WTC11 (cell line): Measurements from ENCODE around the gene DHX58. TPM values are rescaled to one million over a fixed set of nuclear protein-coding genes. Genes with fewer than 3 reads are reported as not detected.
A peak's percentile ranks its signal among the peaks of the same experiment; 100 is the strongest.
"Not testable (repeated sequence)": the region's sequence is repeated elsewhere in the genome, so short reads cannot be mapped to it uniquely, and the experiment has no call there.

Experiments used
- ATAC-seq: fragments of 200-7000 bp; cut with Tn5 transposase; 2 replicates; pipeline ENCODE4 v1.10.0; 2021; ENCODE audit warnings: mild to moderate bottlenecking, moderate library complexity
- CTCF ChIA-PET: fragments of 300-600 bp; sonication (Branson Sonifier 250); formaldehyde crosslinking; loops from one replicate; lab custom pipeline; 2021; ENCODE audit warnings: antibody characterized with exemption; lab: Charles Lee
- POLR2A ChIA-PET: fragments of 350-600 bp; sonication (Branson Sonifier 250); formaldehyde crosslinking; loops from one replicate; lab custom pipeline; 2021; ENCODE audit warnings: antibody characterized with exemption; lab: Charles Lee
- DNase-seq: peaks from one replicate; pipeline ENCODE4 v3.0.0; 2021; ENCODE audit warnings: low spot score
- H3K27ac Mint-ChIP-seq: 2 replicates; pipeline ENCODE4 v1.8.0; 2021; ENCODE audit warnings: mixed read lengths
- H3K27me3 Mint-ChIP-seq: 2 replicates; pipeline ENCODE4 v1.8.0; 2021; ENCODE audit warnings: low read depth, mild to moderate bottlenecking, moderate library complexity, mixed read lengths
- H3K36me3 Mint-ChIP-seq: 2 replicates; pipeline ENCODE4 v1.8.0; 2021; ENCODE audit warnings: mixed read lengths
- H3K4me1 Mint-ChIP-seq: 2 replicates; pipeline ENCODE4 v1.8.0; 2022; ENCODE audit warnings: mixed read lengths
- H3K4me3 Mint-ChIP-seq: 2 replicates; pipeline ENCODE4 v1.8.0; 2021; ENCODE audit warnings: mild to moderate bottlenecking, moderate library complexity, mixed read lengths
- H3K9me3 Mint-ChIP-seq: 2 replicates; pipeline ENCODE4 v1.8.0; 2021; ENCODE audit warnings: mixed read lengths
- ATF2 ChIP-seq: sonication (generic); formaldehyde crosslinking; IDR thresholded peaks from 2 replicates; pipeline ENCODE4 v1.8.1; 2022; ENCODE audit warnings: low read depth, missing genetic modification reagents, borderline replicate concordance
- CBFB ChIP-seq: sonication (generic); formaldehyde crosslinking; IDR thresholded peaks from 2 replicates; pipeline ENCODE4 v1.8.1; 2022; ENCODE audit warnings: mild to moderate bottlenecking, low read depth, missing genetic modification reagents
- ELF4 ChIP-seq: sonication (generic); formaldehyde crosslinking; IDR thresholded peaks from 2 replicates; pipeline ENCODE4 v1.8.1; 2022; ENCODE audit warnings: low read depth, mild to moderate bottlenecking, moderate library complexity, missing genetic modification reagents
- EMX1 ChIP-seq: fragments of 250-450 bp; sonication (Bioruptor Pico); IDR thresholded peaks from 2 replicates; pipeline ENCODE4 v1.8.0; 2021; ENCODE audit warnings: mild to moderate bottlenecking
- FOXJ3 ChIP-seq: sonication (generic); formaldehyde crosslinking; IDR thresholded peaks from 2 replicates; pipeline ENCODE4 v1.9.0; 2021; ENCODE audit warnings: missing genetic modification reagents, mild to moderate bottlenecking, borderline replicate concordance
- GABPB1 ChIP-seq: sonication (generic); formaldehyde crosslinking; IDR thresholded peaks from 2 replicates; pipeline ENCODE4 v1.8.1; 2023; ENCODE audit warnings: mild to moderate bottlenecking, missing genetic modification reagents
- GRHL2 ChIP-seq: fragments of 250-450 bp; sonication (Bioruptor Pico); IDR thresholded peaks from 2 replicates; pipeline ENCODE4 v1.8.0; 2022; ENCODE audit warnings: mild to moderate bottlenecking, moderate library complexity; ENCODE audit not compliant: insufficient replicate concordance, severe bottlenecking
- GTF2I ChIP-seq: fragments of 250-450 bp; sonication (Bioruptor Pico); conservative IDR thresholded peaks from 2 replicates; pipeline ENCODE4 v1.4.0; 2021; ENCODE audit warnings: mild to moderate bottlenecking
- NR3C1 ChIP-seq: sonication (generic); formaldehyde crosslinking; conservative IDR thresholded peaks from 2 replicates; pipeline ENCODE4 v1.8.1; 2023; ENCODE audit warnings: low read depth, mild to moderate bottlenecking, missing genetic modification reagents
- RELA ChIP-seq: sonication (generic); formaldehyde crosslinking; IDR thresholded peaks from 2 replicates; pipeline ENCODE4 v1.8.1; 2022; ENCODE audit warnings: missing genetic modification reagents, mild to moderate bottlenecking, borderline replicate concordance
- SMAD3 ChIP-seq: sonication (generic); formaldehyde crosslinking; IDR thresholded peaks from 2 replicates; pipeline ENCODE4 v1.8.0; 2022; ENCODE audit warnings: missing genetic modification reagents, mild to moderate bottlenecking, borderline replicate concordance
- SMAD4 ChIP-seq: sonication (generic); formaldehyde crosslinking; IDR thresholded peaks from 2 replicates; pipeline ENCODE4 v1.8.0; 2022; ENCODE audit warnings: mild to moderate bottlenecking, missing genetic modification reagents
- TCF7 ChIP-seq: sonication (generic); formaldehyde crosslinking; IDR thresholded peaks from 2 replicates; pipeline ENCODE4 v1.8.0; 2022; ENCODE audit warnings: mild to moderate bottlenecking, low read depth, missing genetic modification reagents, moderate library complexity
- ZMAT4 ChIP-seq: fragments of 250-450 bp; sonication (Bioruptor Pico); IDR thresholded peaks from 2 replicates; pipeline ENCODE4 v1.9.0; 2021; ENCODE audit warnings: mild to moderate bottlenecking
- ZNF121 ChIP-seq: sonication (generic); formaldehyde crosslinking; IDR thresholded peaks from 2 replicates; pipeline ENCODE4 v1.8.0; 2023; ENCODE audit warnings: missing genetic modification reagents
- ZNF219 ChIP-seq: sonication (generic); formaldehyde crosslinking; IDR thresholded peaks from 2 replicates; pipeline ENCODE4 v1.8.0; 2023; ENCODE audit warnings: missing genetic modification reagents, mild to moderate bottlenecking, borderline replicate concordance
- ZNF232 ChIP-seq: sonication (generic); formaldehyde crosslinking; IDR thresholded peaks from 2 replicates; pipeline ENCODE4 v1.8.0; 2022; ENCODE audit warnings: mild to moderate bottlenecking, missing genetic modification reagents
- total RNA-seq: library from RNA; stranded (reverse); gene quantifications from 3 replicates; pipeline ENCODE4 v1.2.3, GENCODE V29; 2021
- TF ChIP-seq, protein P1 (sequence below): sonication (generic); formaldehyde crosslinking; IDR thresholded peaks from 2 replicates; pipeline ENCODE4 v1.8.0; 2023; ENCODE audit warnings: missing genetic modification reagents, mild to moderate bottlenecking, borderline replicate concordance
- TF ChIP-seq, protein P2 (sequence below): fragments of 250-450 bp; sonication (Bioruptor Pico); IDR thresholded peaks from 2 replicates; pipeline ENCODE4 v1.9.0; 2021; ENCODE audit warnings: moderate library complexity, mild to moderate bottlenecking, inconsistent platforms, borderline replicate concordance
- TF ChIP-seq, protein P3 (sequence below): sonication (generic); formaldehyde crosslinking; IDR thresholded peaks from 2 replicates; pipeline ENCODE4 v1.8.1; 2022; ENCODE audit warnings: mild to moderate bottlenecking, missing genetic modification reagents, moderate library complexity, borderline replicate concordance
- TF ChIP-seq, protein P4 (sequence below): sonication (generic); formaldehyde crosslinking; IDR thresholded peaks from 2 replicates; pipeline ENCODE4 v1.8.1; 2023; ENCODE audit warnings: mild to moderate bottlenecking, missing genetic modification reagents, moderate library complexity

DHX58 gene
- total RNA-seq, 1 experiment from 2014 or later, result 6.3 TPM

- Mint-ChIP-seq H3K9me3 (no peaks in the 10 kb centered on the region), H3K27me3 (no peaks in the 10 kb centered on the region), H3K36me3 (peaks cover 7% of the 10 kb centered on the region; the same call in 1 of the 2 replicates)
- no peak for TF ChIP-seq SMAD3
- TF ChIP-seq NR3C1 (CRISPR knock-in tag), result no peak
- no peak for TF ChIP-seq GTF2I (CRISPR knock-in tag)
- TF ChIP-seq ZMAT4 (CRISPR knock-in tag), result no peak
- TF ChIP-seq FOXJ3 (CRISPR knock-in tag), result no peak
- TF ChIP-seq ZNF121 (CRISPR knock-in tag), result no peak
- no peak for TF ChIP-seq CBFB
- TF ChIP-seq, all 79 proteins: peak for 0
- Mint-ChIP-seq H3K27ac (0 out of 2 replicates have a peak overlapping the region, but pooled peaks have one; percentile 21), H3K4me1 (no peaks in the 10 kb centered on the region), H3K4me3 (no peak overlapping the region)
- CTCF ChIA-PET, result no interaction called here
- ATAC-seq, result no peak
- POLR2A ChIA-PET, result no interaction called here
- DNase-seq, result no peak
Measured at GRCh38 chr17:42146911-42147607, 34.5 kb upstream of the DHX58 start.

DNA sequence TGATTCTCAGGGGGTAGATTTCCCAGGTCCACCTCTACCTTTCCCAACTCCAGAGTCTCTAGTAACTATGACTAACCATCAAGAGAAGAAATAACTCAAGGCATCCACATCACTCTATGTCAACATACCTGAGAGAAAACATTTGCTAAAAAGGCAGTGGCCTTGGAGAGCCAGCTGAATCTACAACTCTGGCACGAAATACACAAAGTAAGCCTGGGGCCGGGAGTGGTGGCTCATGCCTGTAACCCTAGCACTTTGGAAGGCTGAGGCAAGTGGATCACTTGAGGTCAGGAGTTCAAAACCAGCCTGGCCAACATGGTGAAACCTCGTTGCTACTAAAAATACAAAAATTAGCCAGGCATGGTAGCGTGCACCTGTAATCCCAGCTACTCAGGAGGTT lies 30.6 kb upstream of the DHX58 start:
- H3K4me1 Mint-ChIP-seq, H3K4me3 Mint-ChIP-seq, ATAC-seq, DNase-seq, H3K27me3 Mint-ChIP-seq, POLR2A ChIA-PET, H3K9me3 Mint-ChIP-seq: not testable (repeated sequence)
- TF ChIP-seq GABPB1 (CRISPR knock-in tag), result 0 out of 2 replicates have a peak, but pooled peaks have one; percentile 14
- H3K36me3 Mint-ChIP-seq, result peaks cover 16% of the 10 kb centered on the region
- H3K27ac Mint-ChIP-seq, result peak overlapping the region; percentile 52; the same call in 1 of the 2 replicates
- CTCF ChIA-PET, result interaction anchor here (1.0 to 1.6 kb wide), 4 partner anchors 20 to 79 kb away, joined by 3 to 5 read pairs (median 4); no protein-coding TSS in a partner anchor

DNA sequence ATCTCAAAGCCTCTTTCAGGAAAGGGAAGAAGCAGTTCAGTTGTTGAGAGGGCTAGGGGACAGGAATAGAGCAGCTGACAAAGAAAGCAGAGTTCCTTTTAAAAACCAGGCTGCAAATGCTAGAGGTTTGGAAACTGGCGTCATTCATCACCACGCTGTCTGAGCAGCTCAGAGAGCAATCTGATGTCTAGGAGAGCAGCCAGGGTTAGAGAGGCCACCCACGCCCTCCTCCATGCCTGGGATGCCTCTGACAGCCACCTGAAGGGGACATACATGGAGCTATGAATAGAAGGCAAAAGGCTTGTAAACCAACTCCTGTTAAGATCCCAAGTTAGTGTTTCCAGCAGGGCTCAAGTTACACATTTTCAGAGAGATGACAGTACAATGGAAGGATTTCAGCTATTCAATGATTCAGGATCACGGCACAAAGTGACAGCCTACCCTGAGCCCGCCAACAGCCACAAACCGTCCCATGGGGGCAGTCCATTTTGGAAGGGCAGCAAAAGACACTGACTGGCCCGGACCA lies 29.9 kb upstream of the DHX58 start:
- no peaks in the 10 kb centered on the region for H3K9me3 Mint-ChIP-seq
- H3K4me3 Mint-ChIP-seq, result no peak overlapping the region
- ATAC-seq (no peak), DNase-seq (no peak)
- POLR2A ChIA-PET, result interaction anchor here (0.5 kb wide), 1 partner anchor 954 kb away, joined by 4 read pairs; no protein-coding TSS in a partner anchor
- CTCF ChIA-PET, result interaction anchor here (1.0 to 1.6 kb wide), 4 partner anchors 21 to 80 kb away, joined by 3 to 5 read pairs (median 4); no protein-coding TSS in a partner anchor
- H3K27me3 Mint-ChIP-seq, result no peaks in the 10 kb centered on the region
- peak overlapping the region; percentile 52 for H3K27ac Mint-ChIP-seq
- H3K36me3 Mint-ChIP-seq, result peaks cover 16% of the 10 kb centered on the region
- peaks cover 6% of the 10 kb centered on the region; the same call in 1 of the 2 replicates for H3K4me1 Mint-ChIP-seq
- TF ChIP-seq SMAD4 (CRISPR knock-in tag) (no peak), RELA (no peak), EMX1 (CRISPR knock-in tag) (no peak), TCF7 (CRISPR knock-in tag) (no peak), ZNF232 (no peak), ZNF219 (no peak), GRHL2 (CRISPR knock-in tag) (no peak), ATF2 (CRISPR knock-in tag) (no peak), ELF4 (no peak)
- TF ChIP-seq, protein P1, sequence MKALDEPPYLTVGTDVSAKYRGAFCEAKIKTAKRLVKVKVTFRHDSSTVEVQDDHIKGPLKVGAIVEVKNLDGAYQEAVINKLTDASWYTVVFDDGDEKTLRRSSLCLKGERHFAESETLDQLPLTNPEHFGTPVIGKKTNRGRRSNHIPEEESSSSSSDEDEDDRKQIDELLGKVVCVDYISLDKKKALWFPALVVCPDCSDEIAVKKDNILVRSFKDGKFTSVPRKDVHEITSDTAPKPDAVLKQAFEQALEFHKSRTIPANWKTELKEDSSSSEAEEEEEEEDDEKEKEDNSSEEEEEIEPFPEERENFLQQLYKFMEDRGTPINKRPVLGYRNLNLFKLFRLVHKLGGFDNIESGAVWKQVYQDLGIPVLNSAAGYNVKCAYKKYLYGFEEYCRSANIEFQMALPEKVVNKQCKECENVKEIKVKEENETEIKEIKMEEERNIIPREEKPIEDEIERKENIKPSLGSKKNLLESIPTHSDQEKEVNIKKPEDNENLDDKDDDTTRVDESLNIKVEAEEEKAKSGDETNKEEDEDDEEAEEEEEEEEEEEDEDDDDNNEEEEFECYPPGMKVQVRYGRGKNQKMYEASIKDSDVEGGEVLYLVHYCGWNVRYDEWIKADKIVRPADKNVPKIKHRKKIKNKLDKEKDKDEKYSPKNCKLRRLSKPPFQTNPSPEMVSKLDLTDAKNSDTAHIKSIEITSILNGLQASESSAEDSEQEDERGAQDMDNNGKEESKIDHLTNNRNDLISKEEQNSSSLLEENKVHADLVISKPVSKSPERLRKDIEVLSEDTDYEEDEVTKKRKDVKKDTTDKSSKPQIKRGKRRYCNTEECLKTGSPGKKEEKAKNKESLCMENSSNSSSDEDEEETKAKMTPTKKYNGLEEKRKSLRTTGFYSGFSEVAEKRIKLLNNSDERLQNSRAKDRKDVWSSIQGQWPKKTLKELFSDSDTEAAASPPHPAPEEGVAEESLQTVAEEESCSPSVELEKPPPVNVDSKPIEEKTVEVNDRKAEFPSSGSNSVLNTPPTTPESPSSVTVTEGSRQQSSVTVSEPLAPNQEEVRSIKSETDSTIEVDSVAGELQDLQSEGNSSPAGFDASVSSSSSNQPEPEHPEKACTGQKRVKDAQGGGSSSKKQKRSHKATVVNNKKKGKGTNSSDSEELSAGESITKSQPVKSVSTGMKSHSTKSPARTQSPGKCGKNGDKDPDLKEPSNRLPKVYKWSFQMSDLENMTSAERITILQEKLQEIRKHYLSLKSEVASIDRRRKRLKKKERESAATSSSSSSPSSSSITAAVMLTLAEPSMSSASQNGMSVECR (CRISPR knock-in tag), result no peak
- TF ChIP-seq, protein P2, sequence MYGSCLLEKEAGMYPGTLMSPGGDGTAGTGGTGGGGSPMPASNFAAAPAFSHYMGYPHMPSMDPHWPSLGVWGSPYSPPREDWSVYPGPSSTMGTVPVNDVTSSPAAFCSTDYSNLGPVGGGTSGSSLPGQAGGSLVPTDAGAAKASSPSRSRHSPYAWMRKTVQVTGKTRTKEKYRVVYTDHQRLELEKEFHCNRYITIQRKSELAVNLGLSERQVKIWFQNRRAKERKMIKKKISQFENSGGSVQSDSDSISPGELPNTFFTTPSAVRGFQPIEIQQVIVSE (CRISPR knock-in tag), result no peak
- TF ChIP-seq, protein P3, sequence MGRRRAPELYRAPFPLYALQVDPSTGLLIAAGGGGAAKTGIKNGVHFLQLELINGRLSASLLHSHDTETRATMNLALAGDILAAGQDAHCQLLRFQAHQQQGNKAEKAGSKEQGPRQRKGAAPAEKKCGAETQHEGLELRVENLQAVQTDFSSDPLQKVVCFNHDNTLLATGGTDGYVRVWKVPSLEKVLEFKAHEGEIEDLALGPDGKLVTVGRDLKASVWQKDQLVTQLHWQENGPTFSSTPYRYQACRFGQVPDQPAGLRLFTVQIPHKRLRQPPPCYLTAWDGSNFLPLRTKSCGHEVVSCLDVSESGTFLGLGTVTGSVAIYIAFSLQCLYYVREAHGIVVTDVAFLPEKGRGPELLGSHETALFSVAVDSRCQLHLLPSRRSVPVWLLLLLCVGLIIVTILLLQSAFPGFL (CRISPR knock-in tag), result no peak
- TF ChIP-seq, protein P4, sequence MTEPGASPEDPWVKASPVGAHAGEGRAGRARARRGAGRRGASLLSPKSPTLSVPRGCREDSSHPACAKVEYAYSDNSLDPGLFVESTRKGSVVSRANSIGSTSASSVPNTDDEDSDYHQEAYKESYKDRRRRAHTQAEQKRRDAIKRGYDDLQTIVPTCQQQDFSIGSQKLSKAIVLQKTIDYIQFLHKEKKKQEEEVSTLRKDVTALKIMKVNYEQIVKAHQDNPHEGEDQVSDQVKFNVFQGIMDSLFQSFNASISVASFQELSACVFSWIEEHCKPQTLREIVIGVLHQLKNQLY (CRISPR knock-in tag), result no peak
